ENCODE measurements around the gene POLDIP2. TPM values are rescaled to one million over a fixed set of nuclear protein-coding genes. Genes with fewer than 3 reads are reported as not detected.

POLDIP2 gene
- total and polyA plus RNA-seq, 2 donors (not counting 3 experiments of a cell fraction or from before 2014, with no cell fraction given): 82.6 to 85.2 TPM

DNA sequence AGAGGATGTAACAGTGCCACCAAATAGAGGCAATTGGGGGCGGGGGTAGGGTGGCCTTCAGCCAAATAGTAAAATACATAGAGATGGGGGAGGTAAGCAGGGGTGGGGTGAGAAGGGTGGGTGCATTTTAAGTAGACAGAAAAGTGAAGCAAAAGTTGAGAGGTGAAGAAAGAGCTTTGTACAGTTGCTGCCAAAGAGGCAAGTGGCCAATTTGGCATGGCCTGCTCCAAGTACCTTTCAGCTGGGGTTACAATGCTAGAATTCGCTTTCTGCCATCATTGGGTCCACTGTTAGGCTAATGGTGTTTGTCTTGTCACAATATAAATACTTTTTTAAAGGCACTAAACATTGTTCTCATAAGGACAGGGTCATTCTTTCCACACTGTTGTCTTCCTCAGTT, 43.5 kb downstream of the POLDIP2 start:
- BruUV-seq (replicated peaks): no TSS peak
- no peaks in the 10 kb centered on the region for H4K20me1 ChIP-seq (replicated peaks; ENCODE audit: control insufficient read depth, extremely low read depth, insufficient read depth, low read length)
- DNase-seq (ENCODE audit: low read depth, low spot score): no peak
- H3K4me2 ChIP-seq (ENCODE audit: insufficient read depth, low read length): no peak overlapping the region
- H3K36me3 ChIP-seq (ENCODE audit: control insufficient read depth in 2 of 2, extremely low read depth in 1 of 2, insufficient read depth in 2 of 2, low read length in 2 of 2): no peaks in the 10 kb centered on the region
- H3K9me3 ChIP-seq (replicated peaks; ENCODE audit: control insufficient read depth, insufficient read depth, low read length): no peaks in the 10 kb centered on the region
- CTCF ChIA-PET: interaction anchor here (0.6 kb wide), 1 partner anchor 62 kb away, joined by 3 read pairs; no protein-coding TSS in a partner anchor
- peaks cover 7% of the 10 kb centered on the region for H3K4me1 ChIP-seq (ENCODE audit: control insufficient read depth, extremely low read depth, insufficient read depth, low read length)
- no peak for TF ChIP-seq GATA2 (IDR thresholded peaks at IDR 0.05; ENCODE audit: insufficient read depth, insufficient read length, low read depth, low read length)
- no peak for TF ChIP-seq POLR2AphosphoS5 (IDR thresholded peaks at IDR 0.05; ENCODE audit: insufficient read depth, low read depth, low read length)
- TF ChIP-seq, protein P1, sequence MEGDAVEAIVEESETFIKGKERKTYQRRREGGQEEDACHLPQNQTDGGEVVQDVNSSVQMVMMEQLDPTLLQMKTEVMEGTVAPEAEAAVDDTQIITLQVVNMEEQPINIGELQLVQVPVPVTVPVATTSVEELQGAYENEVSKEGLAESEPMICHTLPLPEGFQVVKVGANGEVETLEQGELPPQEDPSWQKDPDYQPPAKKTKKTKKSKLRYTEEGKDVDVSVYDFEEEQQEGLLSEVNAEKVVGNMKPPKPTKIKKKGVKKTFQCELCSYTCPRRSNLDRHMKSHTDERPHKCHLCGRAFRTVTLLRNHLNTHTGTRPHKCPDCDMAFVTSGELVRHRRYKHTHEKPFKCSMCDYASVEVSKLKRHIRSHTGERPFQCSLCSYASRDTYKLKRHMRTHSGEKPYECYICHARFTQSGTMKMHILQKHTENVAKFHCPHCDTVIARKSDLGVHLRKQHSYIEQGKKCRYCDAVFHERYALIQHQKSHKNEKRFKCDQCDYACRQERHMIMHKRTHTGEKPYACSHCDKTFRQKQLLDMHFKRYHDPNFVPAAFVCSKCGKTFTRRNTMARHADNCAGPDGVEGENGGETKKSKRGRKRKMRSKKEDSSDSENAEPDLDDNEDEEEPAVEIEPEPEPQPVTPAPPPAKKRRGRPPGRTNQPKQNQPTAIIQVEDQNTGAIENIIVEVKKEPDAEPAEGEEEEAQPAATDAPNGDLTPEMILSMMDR (IDR thresholded peaks at IDR 0.05; ENCODE audit: extremely low read depth in 1 of 2, insufficient read depth in 1 of 2, low read depth in 1 of 2, low read length in 2 of 2): no peak
- TF ChIP-seq POLR2A (IDR thresholded peaks at IDR 0.05; ENCODE audit: low read depth, low read length): no peak
- TF ChIP-seq FOS (IDR thresholded peaks at IDR 0.05; ENCODE audit: borderline replicate concordance, insufficient read depth, low read length): no peak
- no peak for TF ChIP-seq JUN (IDR thresholded peaks at IDR 0.05; ENCODE audit: borderline replicate concordance, insufficient read depth, insufficient read length, low read depth)
- TF ChIP-seq EZH2 (IDR thresholded peaks at IDR 0.05; ENCODE audit: borderline replicate concordance, low read depth, low read length, severe bottlenecking): no peak
- TF ChIP-seq MYC (IDR thresholded peaks at IDR 0.05; ENCODE audit: low read depth, low read length): no peak
- TF ChIP-seq, protein P2, sequence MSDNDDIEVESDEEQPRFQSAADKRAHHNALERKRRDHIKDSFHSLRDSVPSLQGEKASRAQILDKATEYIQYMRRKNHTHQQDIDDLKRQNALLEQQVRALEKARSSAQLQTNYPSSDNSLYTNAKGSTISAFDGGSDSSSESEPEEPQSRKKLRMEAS (IDR thresholded peaks at IDR 0.05; ENCODE audit: insufficient read depth, insufficient read length): no peak
- no peak overlapping the region for H3K27ac ChIP-seq (ENCODE audit: insufficient read depth, low read depth, low read length)
- H3K79me2 ChIP-seq (ENCODE audit: control insufficient read depth, insufficient read depth, low read length): no peaks in the 10 kb centered on the region
- no peak overlapping the region for H3K9ac ChIP-seq (replicated peaks; ENCODE audit: extremely low read depth, insufficient read depth, low read length)
- H3K9me1 ChIP-seq (replicated peaks; ENCODE audit: control insufficient read depth, extremely low read depth, insufficient read depth, low read length): no peaks in the 10 kb centered on the region
- POLR2A ChIA-PET: no interaction called here
- no peak overlapping the region for H2AFZ ChIP-seq (ENCODE audit: low read depth, low read length)
- no peak overlapping the region for H3K4me3 ChIP-seq (replicated peaks in 1 of 3; ENCODE audit: insufficient read depth in 1 of 3, low read depth in 1 of 3, low read length in 3 of 3)
- no peak for FAIRE-seq
- H3K27me3 ChIP-seq (ENCODE audit: control insufficient read depth in 2 of 2, insufficient read depth in 2 of 2, low read length in 2 of 2): peaks cover 0 to 21% of the 10 kb centered on the region in 2 experiments
- dilution Hi-C loops (cut with MboI; ENCODE audit: extremely low pct_ligation_motif_present, low sequenced_read_pairs): no loop called here
- intact Hi-C loops (cut with micrococcal nuclease): no loop called here

All from endothelial cell of umbilical vein (primary cell).